Activated CD4-positive, alpha-beta memory T cell treated with anti-CD3 and anti-CD28 coated beads for 36 hours (primary cell): ENCODE data around the gene COPG2. TPM values are rescaled to one million over a fixed set of nuclear protein-coding genes. Genes with fewer than 3 reads are reported as not detected.

Source experiments
- CTCF ChIA-PET: fragments of 350-600 bp; sonication (Branson Sonifier 250); formaldehyde crosslinking; loops from one replicate; lab custom pipeline; 2021; ENCODE audit warnings: antibody characterized with exemption, inconsistent platforms; lab: Charles Lee
- POLR2A ChIA-PET: fragments of 350-600 bp; sonication (Branson Sonifier 250); formaldehyde crosslinking; loops from one replicate; lab custom pipeline; 2021; ENCODE audit warnings: antibody characterized with exemption; lab: Charles Lee
- DNase-seq: peaks from one replicate; pipeline ENCODE4 v3.0.0-alpha.2; 2020
- H3K27ac Mint-ChIP-seq: one replicate; pipeline ENCODE4 v1.8.0; 2021; ENCODE audit warnings: mixed read lengths
- H3K27me3 Mint-ChIP-seq: one replicate; pipeline ENCODE4 v1.8.0; 2021; ENCODE audit warnings: mixed read lengths
- H3K36me3 Mint-ChIP-seq: one replicate; pipeline ENCODE4 v1.8.0; 2021; ENCODE audit warnings: mixed read lengths
- H3K4me1 Mint-ChIP-seq: one replicate; pipeline ENCODE4 v1.8.0; 2021; ENCODE audit warnings: low read depth, mixed read lengths
- H3K4me3 Mint-ChIP-seq: one replicate; pipeline ENCODE4 v1.8.0; 2021; ENCODE audit warnings: mild to moderate bottlenecking, mixed read lengths
- H3K9me3 Mint-ChIP-seq: one replicate; pipeline ENCODE4 v1.8.0; 2021; ENCODE audit warnings: mixed read lengths
- intact Hi-C: fragments of 100-400 bp; cut with micrococcal nuclease; formaldehyde crosslinking; loops from one replicate; pipeline ENCODE4 v1.15.1; 2023
- microRNA-seq: library from miRNA; unstranded; fragments of <30 nt; microRNA quantifications from one replicate; pipeline ENCODE4 v1.2.0, GENCODE V29; 2022; ENCODE audit warnings: borderline number of aligned reads, borderline microRNAs expressed, borderline replicate concordance
- total RNA-seq, 2 experiments: library from RNA; stranded (reverse); gene quantifications; one replicate each; pipeline ENCODE4 v1.2.3, GENCODE V29; 2021

Gene COPG2
- total RNA-seq, 2 experiments from 2014 or later = 31.5 to 33.4 TPM

GRCh38 chr7:130476297-130477150 is 192.0 kb downstream of the COPG2 start:
- H3K9me3 Mint-ChIP-seq = peaks cover 2% of the 10 kb centered on the region
- no peak for DNase-seq
- H3K27ac Mint-ChIP-seq = no peak overlapping the region

GRCh38 chr7:130475776-130476175 is 192.8 kb downstream of the COPG2 start:
- H3K27ac Mint-ChIP-seq = no peak overlapping the region
- POLR2A ChIA-PET = no interaction called here
- H3K27me3 Mint-ChIP-seq = peaks cover 7% of the 10 kb centered on the region
- no peaks in the 10 kb centered on the region for H3K36me3 Mint-ChIP-seq
- no peaks in the 10 kb centered on the region for H3K4me1 Mint-ChIP-seq
- intact Hi-C loops = no loop called here
- CTCF ChIA-PET = no interaction called here
- H3K9me3 Mint-ChIP-seq = peaks cover 2% of the 10 kb centered on the region
- H3K4me3 Mint-ChIP-seq = no peak overlapping the region
- DNase-seq = no peak

More at GRCh38 chr7:130476297-130477150, 192.0 kb downstream of the COPG2 start:
- ChIA-PET POLR2A (no interaction called here), CTCF (interaction anchor here (0.7 kb wide), 1 partner anchor 11 kb away, joined by 3 read pairs; no protein-coding TSS in a partner anchor)
- intact Hi-C loops = no loop called here
- Mint-ChIP-seq H3K27me3 (peaks cover 7% of the 10 kb centered on the region), H3K4me3 (no peak overlapping the region), H3K4me1 (no peaks in the 10 kb centered on the region), H3K36me3 (no peaks in the 10 kb centered on the region)

- POLR2A ChIA-PET = no interaction called here
Observed at GRCh38 chr7:130473876-130474275, 194.7 kb downstream of the COPG2 start.

GRCh38 chr7:130473289-130473688 is 195.3 kb downstream of the COPG2 start:
- Mint-ChIP-seq H3K4me1 (no peaks in the 10 kb centered on the region), H3K36me3 (no peaks in the 10 kb centered on the region), H3K9me3 (peaks cover 2% of the 10 kb centered on the region), H3K4me3 (no peak overlapping the region), H3K27ac (no peak overlapping the region), H3K27me3 (peaks cover 6% of the 10 kb centered on the region)
- no peak for DNase-seq
- ChIA-PET POLR2A (no interaction called here), CTCF (interaction anchor here (1.0 kb wide), 1 partner anchor 12 kb away, joined by 3 read pairs; no protein-coding TSS in a partner anchor)
- intact Hi-C loops = no loop called here

More at GRCh38 chr7:130473876-130474275, 194.7 kb downstream of the COPG2 start:
- H3K27ac Mint-ChIP-seq = no peak overlapping the region
- H3K4me1 Mint-ChIP-seq = no peaks in the 10 kb centered on the region
- H3K9me3 Mint-ChIP-seq = peaks cover 2% of the 10 kb centered on the region
- intact Hi-C loops = no loop called here
- peaks cover 3% of the 10 kb centered on the region for H3K27me3 Mint-ChIP-seq
- CTCF ChIA-PET = interaction anchor here (1.0 kb wide), 1 partner anchor 11 kb away, joined by 3 read pairs; no protein-coding TSS in a partner anchor
- no peak overlapping the region for H3K4me3 Mint-ChIP-seq
- no peaks in the 10 kb centered on the region for H3K36me3 Mint-ChIP-seq
- no peak for DNase-seq

- Mint-ChIP-seq H3K27ac (no peak overlapping the region), H3K27me3 (peaks cover 6% of the 10 kb centered on the region), H3K4me3 (no peak overlapping the region), H3K36me3 (no peaks in the 10 kb centered on the region), H3K9me3 (no peaks in the 10 kb centered on the region), H3K4me1 (no peaks in the 10 kb centered on the region)
- intact Hi-C loops = no loop called here
- CTCF ChIA-PET = interaction anchor here (0.7 kb wide), 1 partner anchor 286 kb away, joined by 3 read pairs; no protein-coding TSS in a partner anchor
- POLR2A ChIA-PET = no interaction called here
- DNase-seq = no peak
Observed at GRCh38 chr7:130471974-130472373, 196.6 kb downstream of the COPG2 start.

GRCh38 chr7:130468612-130469011 is 199.9 kb downstream of the COPG2 start:
- H3K4me1 Mint-ChIP-seq = no peaks in the 10 kb centered on the region
- ChIA-PET POLR2A (no interaction called here), CTCF (no interaction called here)
- no peak overlapping the region for H3K4me3 Mint-ChIP-seq
- H3K36me3 Mint-ChIP-seq = no peaks in the 10 kb centered on the region
- peaks cover 6% of the 10 kb centered on the region for H3K27me3 Mint-ChIP-seq
- no peaks in the 10 kb centered on the region for H3K9me3 Mint-ChIP-seq
- intact Hi-C loops = no loop called here
- DNase-seq = no peak
- no peak overlapping the region for H3K27ac Mint-ChIP-seq

GRCh38 chr7:130463553-130464434 is 204.8 kb downstream of the COPG2 start:
- no peak for DNase-seq
- Mint-ChIP-seq H3K36me3 (peaks cover 6% of the 10 kb centered on the region), H3K4me1 (no peaks in the 10 kb centered on the region), H3K27me3 (peaks cover 3% of the 10 kb centered on the region), H3K9me3 (peaks cover 11% of the 10 kb centered on the region), H3K4me3 (no peak overlapping the region), H3K27ac (no peak overlapping the region)
- ChIA-PET POLR2A (no interaction called here), CTCF (interaction anchor here (0.5 to 0.7 kb wide), 3 partner anchors 20 to 218 kb away, joined by 3 to 4 read pairs (median 3); no protein-coding TSS in a partner anchor)
- intact Hi-C loops = no loop called here

GRCh38 chr7:130461272-130461671 is 207.3 kb downstream of the COPG2 start:
- peaks cover 5% of the 10 kb centered on the region for H3K4me1 Mint-ChIP-seq
- H3K9me3 Mint-ChIP-seq = peaks cover 11% of the 10 kb centered on the region
- intact Hi-C loops = no loop called here
- H3K27ac Mint-ChIP-seq = no peak overlapping the region
- ChIA-PET CTCF (interaction anchor here (0.9 kb wide), 1 partner anchor 24 kb away, joined by 3 read pairs; no protein-coding TSS in a partner anchor), POLR2A (no interaction called here)
- no peaks in the 10 kb centered on the region for H3K27me3 Mint-ChIP-seq
- peaks cover 6% of the 10 kb centered on the region for H3K36me3 Mint-ChIP-seq
- no peak for DNase-seq
- H3K4me3 Mint-ChIP-seq = no peak overlapping the region

GRCh38 chr7:130458257-130458656 is 210.3 kb downstream of the COPG2 start:
- ChIA-PET POLR2A (no interaction called here), CTCF (no interaction called here)
- no peak for DNase-seq
- peaks cover 11% of the 10 kb centered on the region for H3K9me3 Mint-ChIP-seq
- H3K4me1 Mint-ChIP-seq = peaks cover 12% of the 10 kb centered on the region
- H3K36me3 Mint-ChIP-seq = peaks cover 6% of the 10 kb centered on the region
- intact Hi-C loops = no loop called here
- H3K27me3 Mint-ChIP-seq = no peaks in the 10 kb centered on the region
- no peak overlapping the region for H3K27ac Mint-ChIP-seq
- H3K4me3 Mint-ChIP-seq = no peak overlapping the region

Small RNA genes lying within 50 kb of the gene (microRNA-seq; reads per million reads assigned to microRNA genes)
- 224 reads per million, percentile 75 among the genes with 10 or more reads in this experiment for gene MIR335

Other genes with a start within 250 kb of the COPG2 start
- gene CEP41, start 227.7 kb downstream of the COPG2 start, total RNA-seq = 10 to 100 TPM; 14.0 to 16.4 TPM
- 1 to 10 TPM in 1 of 2 experiments, under 1 TPM in 1; 0.83 to 1.0 TPM for gene MEST, start 176.7 kb downstream of the COPG2 start, total RNA-seq
- gene TSGA13, start 17.8 kb upstream of the COPG2 start, total RNA-seq = not detected
- not detected for gene KLF14, start 65.5 kb upstream of the COPG2 start, total RNA-seq